Prostate gland (tissue), 2 donors: ENCODE measurements around the gene FAH. TPM values are rescaled to one million over a fixed set of nuclear protein-coding genes. Genes with fewer than 3 reads are reported as not detected.

Experiments
- DNase-seq: peaks from one replicate; pipeline ENCODE4 v3.0.0-alpha.2; 2019; ENCODE audit warnings: low spot score
- H3K27ac ChIP-seq, 2 donors: fragments of 200-600 bp; sonication (generic); 2 replicates each; pipeline ENCODE4 v1.5.1; 2017 to 2019
- H3K27me3 ChIP-seq: fragments of 200-600 bp; sonication (generic); replicated peaks from 2 replicates; pipeline ENCODE4 v1.5.1; 2019; ENCODE audit not compliant: insufficient read depth
- H3K36me3 ChIP-seq, 2 donors: fragments of 200-600 bp; sonication (generic); 1 replicate in 1 of 2; 2 replicates in 1 of 2; pipeline versions ENCODE4 v1.5.1 to v1.8.1; 2017 to 2019
- H3K4me1 ChIP-seq: fragments of 200-600 bp; sonication (generic); replicated peaks from 2 replicates; pipeline ENCODE4 v1.5.1; 2019
- H3K4me3 ChIP-seq, 2 donors: fragments of 200-600 bp; sonication (generic); 2 replicates each; pipeline ENCODE4 v1.5.1; 2017 to 2019
- H3K9me3 ChIP-seq: fragments of 200-600 bp; sonication (generic); 2 replicates; pipeline ENCODE4 v1.5.1; 2017
- CTCF ChIP-seq, 4 experiments: fragments of 200-600 bp in 2 of 4; fragments of 450-650 bp in 2 of 4; sonication (generic) in 2 of 4; IDR thresholded peaks; 1 replicate in 3 of 4; 2 replicates in 1 of 4; pipeline ENCODE4 v1.5.1; 2016 to 2019; ENCODE audit warnings: antibody characterized with exemption in 4 of 4, mild to moderate bottlenecking in 2 of 4, moderate library complexity in 2 of 4
- POLR2A ChIP-seq: fragments of 450-650 bp; IDR thresholded peaks from one replicate; pipeline ENCODE4 v1.6.1; 2016; ENCODE audit warnings: antibody characterized with exemption, mild to moderate bottlenecking
- POLR2AphosphoS5 ChIP-seq: sonication (generic); formaldehyde crosslinking; IDR thresholded peaks from one replicate; pipeline ENCODE4 v1.6.1; 2017; ENCODE audit warnings: antibody characterized with exemption
- WGBS: methylation state at CpG from one replicate; pipeline ENCODE4 v1.1.5; 2018; 5-methylcytosine and 5-hydroxymethylcytosine counted together
- intact Hi-C: fragments of 100-400 bp; cut with DNase I; formaldehyde crosslinking; loops from one replicate; pipeline ENCODE4 v1.14.2; 2022
- total RNA-seq, 2 donors: library from RNA; depleted of rRNA; stranded (reverse); fragments of >200 nt; gene quantifications; one replicate each; pipeline ENCODE4 v1.1.0, GENCODE V29; 2016

The FAH gene
- total RNA-seq, 2 donors from 2014 or later: 26.7 to 51.4 TPM

- TF ChIP-seq CTCF (IDR thresholded peaks at IDR 0.05) (no peak), POLR2A (no peak), POLR2AphosphoS5 (no peak)
Observed at GRCh38 chr15:80185152-80185551, 32.4 kb downstream of the FAH start.

GRCh38 chr15:80186066-80186465, 33.3 kb downstream of the FAH start:
- TF ChIP-seq POLR2A (no peak), POLR2AphosphoS5 (no peak), CTCF (IDR thresholded peaks at IDR 0.05) (no peak)
- 92% methylated on average over 7 of the region's 7 CpGs for WGBS
- intact Hi-C loops: no loop called here
- no peaks in the 10 kb centered on the region for H3K4me1 ChIP-seq
- H3K36me3 ChIP-seq: no peaks in the 10 kb centered on the region
- no peak overlapping the region for H3K4me3 ChIP-seq
- no peak overlapping the region for H3K27ac ChIP-seq
- no peaks in the 10 kb centered on the region for H3K27me3 ChIP-seq
- no peak for DNase-seq
- no peaks in the 10 kb centered on the region for H3K9me3 ChIP-seq

More at GRCh38 chr15:80185152-80185551, 32.4 kb downstream of the FAH start:
- Histone ChIP-seq H3K36me3 (no peaks in the 10 kb centered on the region), H3K27ac (no peak overlapping the region), H3K27me3 (no peaks in the 10 kb centered on the region), H3K4me1 (no peaks in the 10 kb centered on the region), H3K4me3 (no peak overlapping the region), H3K9me3 (no peaks in the 10 kb centered on the region)
- WGBS: 100% methylated on average over 2 of the region's 2 CpGs
- intact Hi-C loops: no loop called here
- no peak for DNase-seq

- no peaks in the 10 kb centered on the region for H3K36me3 ChIP-seq
- no peak for TF ChIP-seq POLR2AphosphoS5
- TF ChIP-seq POLR2A: no peak
- TF ChIP-seq CTCF (IDR thresholded peaks at IDR 0.05): no peak
- WGBS: 96% methylated on average over 1 of the region's 1 CpG
- intact Hi-C loops: no loop called here
- H3K27ac ChIP-seq: no peak overlapping the region
- no peak for DNase-seq
- no peaks in the 10 kb centered on the region for H3K27me3 ChIP-seq
- H3K4me1 ChIP-seq: no peaks in the 10 kb centered on the region
- H3K4me3 ChIP-seq: no peak overlapping the region
- H3K9me3 ChIP-seq: no peaks in the 10 kb centered on the region
Observed at GRCh38 chr15:80186597-80186996, 33.8 kb downstream of the FAH start.

- no peak for DNase-seq
- no peak overlapping the region for H3K27ac ChIP-seq
- TF ChIP-seq POLR2A: no peak
- no peak for TF ChIP-seq CTCF (IDR thresholded peaks at IDR 0.05)
- TF ChIP-seq POLR2AphosphoS5: no peak
- H3K4me3 ChIP-seq: no peak overlapping the region
- H3K9me3 ChIP-seq: no peaks in the 10 kb centered on the region
- H3K27me3 ChIP-seq: no peaks in the 10 kb centered on the region
- 89% methylated on average over 2 of the region's 2 CpGs for WGBS
- H3K4me1 ChIP-seq: no peaks in the 10 kb centered on the region
- intact Hi-C loops: no loop called here
- no peaks in the 10 kb centered on the region for H3K36me3 ChIP-seq
Observed at GRCh38 chr15:80188251-80188650, 35.5 kb downstream of the FAH start.

- H3K4me1 ChIP-seq: no peaks in the 10 kb centered on the region
- H3K36me3 ChIP-seq: no peaks in the 10 kb centered on the region
- TF ChIP-seq CTCF (IDR thresholded peaks at IDR 0.05): no peak
- no peak for TF ChIP-seq POLR2A
- no peak for TF ChIP-seq POLR2AphosphoS5
- 87% methylated on average over 2 of the region's 2 CpGs for WGBS
- no peak overlapping the region for H3K4me3 ChIP-seq
- DNase-seq: no peak
- H3K9me3 ChIP-seq: no peaks in the 10 kb centered on the region
- no peak overlapping the region for H3K27ac ChIP-seq
- intact Hi-C loops: no loop called here
- no peaks in the 10 kb centered on the region for H3K27me3 ChIP-seq
Observed at GRCh38 chr15:80191198-80191597, 38.4 kb downstream of the FAH start.
